GM12864 (cell line): ENCODE measurements around the gene SEPTIN6.
A peak's percentile ranks its signal among the peaks of the same experiment; 100 is the strongest.
"Not testable (repeated sequence)": the region's sequence is repeated elsewhere in the genome, so short reads cannot be mapped to it uniquely, and the experiment has no call there.

Source experiments
- DNase-seq: peaks from one replicate; pipeline ENCODE4 v3.0.0-alpha.2; 2011; ENCODE audit warnings: low read depth
- H3K4me3 ChIP-seq: 2 replicates; pipeline ENCODE4 v1.5.1; 2011; ENCODE audit warnings: mild to moderate bottlenecking, low read depth, low read length, control low read depth
- CTCF ChIP-seq: IDR thresholded peaks from 2 replicates; pipeline ENCODE4 v1.5.1; 2011; ENCODE audit warnings: low read depth, mild to moderate bottlenecking, moderate library complexity, low read length, control low read depth, inconsistent platforms; ENCODE audit errors: missing control alignments

SEPTIN6 gene

GRCh38 chrX:119684916-119685224, 8.1 kb downstream of the SEPTIN6 start:
- H3K4me3 ChIP-seq: peak overlapping the region; percentile 39; the same call in 1 of the 2 replicates
- no peak for DNase-seq
- no peak for TF ChIP-seq CTCF

- not testable (repeated sequence) for DNase-seq, H3K4me3 ChIP-seq
These were observed 8.7 kb downstream of the SEPTIN6 start for GRCh38 chrX:119684312-119684711.

- H3K4me3 ChIP-seq: peak overlapping the region; percentile 30; the same call in 1 of the 2 replicates
- TF ChIP-seq CTCF: no peak
- DNase-seq: no peak
These were observed 10.7 kb downstream of the SEPTIN6 start for GRCh38 chrX:119682019-119682989.

- no peak for DNase-seq
- TF ChIP-seq CTCF: no peak
- peak overlapping the region; percentile 16; the same call in 1 of the 2 replicates for H3K4me3 ChIP-seq
These were observed 15.3 kb downstream of the SEPTIN6 start for GRCh38 chrX:119677654-119677981.

- no peak for TF ChIP-seq CTCF
- DNase-seq: no peak
- no peak overlapping the region for H3K4me3 ChIP-seq
These were observed 15.9 kb downstream of the SEPTIN6 start for GRCh38 chrX:119676949-119677653.

GRCh38 chrX:119673336-119673735, 19.6 kb downstream of the SEPTIN6 start:
- DNase-seq: no peak
- H3K4me3 ChIP-seq: no peak overlapping the region
- no peak for TF ChIP-seq CTCF

- no peak for TF ChIP-seq CTCF
- DNase-seq: no peak
- H3K4me3 ChIP-seq: no peak overlapping the region
These were observed 20.5 kb downstream of the SEPTIN6 start for GRCh38 chrX:119672426-119672825.
